Prostate gland (tissue), 2 donors: ENCODE results near the gene BRAT1. TPM values are rescaled to one million over a fixed set of nuclear protein-coding genes. Genes with fewer than 3 reads are reported as not detected.

Experiments used
- DNase-seq: peaks from one replicate; pipeline ENCODE4 v3.0.0-alpha.2; 2019; ENCODE audit warnings: low spot score
- H3K27ac ChIP-seq, 2 donors: fragments of 200-600 bp; sonication (generic); 2 replicates each; pipeline ENCODE4 v1.5.1; 2017 to 2019
- H3K27me3 ChIP-seq: fragments of 200-600 bp; sonication (generic); replicated peaks from 2 replicates; pipeline ENCODE4 v1.5.1; 2019; ENCODE audit not compliant: insufficient read depth
- H3K36me3 ChIP-seq, 2 donors: fragments of 200-600 bp; sonication (generic); 1 replicate in 1 of 2; 2 replicates in 1 of 2; pipeline versions ENCODE4 v1.5.1 to v1.8.1; 2017 to 2019
- H3K4me1 ChIP-seq: fragments of 200-600 bp; sonication (generic); replicated peaks from 2 replicates; pipeline ENCODE4 v1.5.1; 2019
- H3K4me3 ChIP-seq, 2 donors: fragments of 200-600 bp; sonication (generic); 2 replicates each; pipeline ENCODE4 v1.5.1; 2017 to 2019
- H3K9me3 ChIP-seq: fragments of 200-600 bp; sonication (generic); 2 replicates; pipeline ENCODE4 v1.5.1; 2017
- POLR2A ChIP-seq: fragments of 450-650 bp; IDR thresholded peaks from one replicate; pipeline ENCODE4 v1.6.1; 2016; ENCODE audit warnings: antibody characterized with exemption, mild to moderate bottlenecking
- POLR2AphosphoS5 ChIP-seq: sonication (generic); formaldehyde crosslinking; IDR thresholded peaks from one replicate; pipeline ENCODE4 v1.6.1; 2017; ENCODE audit warnings: antibody characterized with exemption
- WGBS: methylation state at CpG from one replicate; pipeline ENCODE4 v1.1.5; 2018; 5-methylcytosine and 5-hydroxymethylcytosine counted together
- intact Hi-C: fragments of 100-400 bp; cut with DNase I; formaldehyde crosslinking; loops from one replicate; pipeline ENCODE4 v1.14.2; 2022
- total RNA-seq, 2 donors: library from RNA; depleted of rRNA; stranded (reverse); fragments of >200 nt; gene quantifications; one replicate each; pipeline ENCODE4 v1.1.0, GENCODE V29; 2016
- TF ChIP-seq, protein P1 (sequence below), 4 experiments: fragments of 200-600 bp in 2 of 4; fragments of 450-650 bp in 2 of 4; sonication (generic) in 2 of 4; IDR thresholded peaks; 1 replicate in 3 of 4; 2 replicates in 1 of 4; pipeline ENCODE4 v1.5.1; 2016 to 2019; ENCODE audit warnings: antibody characterized with exemption in 4 of 4, mild to moderate bottlenecking in 2 of 4, moderate library complexity in 2 of 4

Gene BRAT1
- total RNA-seq, 2 donors from 2014 or later: 83.9 to 113 TPM

DNA sequence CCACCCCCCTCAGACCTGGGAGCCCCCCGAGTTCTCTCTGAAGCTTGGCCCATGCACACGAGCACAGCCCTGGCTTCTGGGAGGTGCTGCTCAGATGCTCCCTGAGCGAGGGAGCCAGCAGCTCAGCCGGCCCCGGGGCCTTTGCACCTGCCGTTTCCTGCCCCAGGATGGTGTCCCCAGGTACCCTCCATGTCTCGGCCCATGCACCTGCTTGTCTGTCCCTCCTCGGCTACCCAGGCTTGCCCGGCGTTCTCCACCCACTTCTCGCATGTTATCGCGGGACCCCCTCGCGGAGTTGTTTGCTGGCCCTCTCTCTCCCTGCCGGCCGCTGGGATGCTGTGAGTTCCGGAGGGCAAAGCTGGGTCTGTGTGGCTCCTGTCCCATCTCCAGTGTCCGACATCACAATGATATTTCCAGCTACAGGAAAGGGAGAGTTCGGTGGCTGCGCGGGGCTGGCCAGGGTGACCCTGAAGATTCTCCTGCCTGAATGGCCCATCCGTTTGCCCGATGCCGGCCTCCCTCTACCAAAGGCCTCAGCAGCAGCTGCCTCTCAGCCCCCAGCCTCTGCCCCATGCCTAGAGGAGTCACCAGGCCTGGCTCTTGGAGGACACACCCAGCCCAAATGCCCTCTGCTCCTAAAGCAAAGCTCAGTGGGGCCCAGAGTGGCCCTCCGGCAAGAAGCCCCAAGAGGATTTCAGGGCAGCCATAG is 48.0 kb downstream of the BRAT1 start:
- no peak for DNase-seq
- H3K27ac ChIP-seq: peak overlapping the region; percentile 37 to 85
- TF ChIP-seq POLR2AphosphoS5: no peak
- TF ChIP-seq, protein P1, sequence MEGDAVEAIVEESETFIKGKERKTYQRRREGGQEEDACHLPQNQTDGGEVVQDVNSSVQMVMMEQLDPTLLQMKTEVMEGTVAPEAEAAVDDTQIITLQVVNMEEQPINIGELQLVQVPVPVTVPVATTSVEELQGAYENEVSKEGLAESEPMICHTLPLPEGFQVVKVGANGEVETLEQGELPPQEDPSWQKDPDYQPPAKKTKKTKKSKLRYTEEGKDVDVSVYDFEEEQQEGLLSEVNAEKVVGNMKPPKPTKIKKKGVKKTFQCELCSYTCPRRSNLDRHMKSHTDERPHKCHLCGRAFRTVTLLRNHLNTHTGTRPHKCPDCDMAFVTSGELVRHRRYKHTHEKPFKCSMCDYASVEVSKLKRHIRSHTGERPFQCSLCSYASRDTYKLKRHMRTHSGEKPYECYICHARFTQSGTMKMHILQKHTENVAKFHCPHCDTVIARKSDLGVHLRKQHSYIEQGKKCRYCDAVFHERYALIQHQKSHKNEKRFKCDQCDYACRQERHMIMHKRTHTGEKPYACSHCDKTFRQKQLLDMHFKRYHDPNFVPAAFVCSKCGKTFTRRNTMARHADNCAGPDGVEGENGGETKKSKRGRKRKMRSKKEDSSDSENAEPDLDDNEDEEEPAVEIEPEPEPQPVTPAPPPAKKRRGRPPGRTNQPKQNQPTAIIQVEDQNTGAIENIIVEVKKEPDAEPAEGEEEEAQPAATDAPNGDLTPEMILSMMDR (IDR thresholded peaks at IDR 0.05): no peak
- no peak for TF ChIP-seq POLR2A
- intact Hi-C loops: no loop called here
- H3K9me3 ChIP-seq: no peaks in the 10 kb centered on the region
- 91% methylated on average over 26 of the region's 26 CpGs for WGBS
- no peak overlapping the region for H3K4me3 ChIP-seq
- H3K4me1 ChIP-seq: peaks cover 36% of the 10 kb centered on the region
- no peaks in the 10 kb centered on the region for H3K36me3 ChIP-seq
- no peaks in the 10 kb centered on the region for H3K27me3 ChIP-seq

DNA sequence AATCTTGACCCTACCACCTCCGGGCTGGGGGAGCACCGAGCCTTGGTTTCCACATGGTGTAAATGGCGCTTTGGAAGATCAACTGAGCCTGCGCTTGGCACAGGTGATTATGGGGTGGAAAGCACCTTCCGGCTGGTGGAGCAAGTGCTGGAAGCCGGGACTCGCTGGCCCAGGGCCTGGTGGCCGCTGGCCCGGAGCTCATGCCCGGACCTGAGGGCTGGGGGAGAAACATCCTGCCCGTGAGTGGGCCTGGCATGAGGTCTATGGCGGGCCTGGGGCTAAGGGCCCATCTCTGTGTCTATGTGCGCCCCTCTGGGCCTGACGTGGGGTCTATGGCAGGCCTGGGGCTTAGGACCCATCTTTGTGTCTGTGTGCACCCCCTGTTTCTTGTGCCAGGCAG is 49.9 kb downstream of the BRAT1 start:
- no peak overlapping the region for H3K4me3 ChIP-seq
- H3K27ac ChIP-seq: peak overlapping the region; percentile 17 to 30
- no peaks in the 10 kb centered on the region for H3K27me3 ChIP-seq
- peaks cover 18% of the 10 kb centered on the region for H3K4me1 ChIP-seq
- 65% methylated on average over 14 of the region's 14 CpGs for WGBS
- intact Hi-C loops: no loop called here
- no peaks in the 10 kb centered on the region for H3K36me3 ChIP-seq
- H3K9me3 ChIP-seq: no peaks in the 10 kb centered on the region
- TF ChIP-seq, protein P1 (IDR thresholded peaks at IDR 0.05): peak in 1 of 4 experiments; percentile 10
- TF ChIP-seq POLR2AphosphoS5 (peak; percentile 77), POLR2A (no peak)
- DNase-seq: peak; percentile 73

DNA sequence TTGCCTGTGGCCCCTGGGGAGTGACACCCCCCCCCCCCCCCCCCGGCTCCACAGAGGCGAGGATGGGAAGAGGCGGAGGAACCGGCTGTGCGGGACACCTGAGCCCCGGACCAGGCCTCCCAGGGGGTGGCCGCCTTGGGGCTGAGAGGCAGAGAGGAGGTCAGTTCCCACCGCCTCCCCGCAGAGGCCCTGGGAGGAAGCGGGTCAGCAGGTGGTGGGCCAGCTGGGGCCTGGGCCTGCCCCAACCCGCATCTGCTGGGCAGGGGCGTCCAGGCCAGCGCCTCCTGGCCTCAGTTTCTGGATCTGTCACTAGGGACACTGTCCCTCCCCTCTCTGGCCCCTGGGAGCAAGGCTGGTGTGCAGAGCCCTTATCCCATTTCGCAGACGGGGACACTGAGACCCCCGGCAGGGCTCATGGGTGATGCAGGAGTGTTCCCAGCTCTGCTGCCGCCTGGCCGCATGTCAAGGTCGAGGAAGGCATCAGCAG is 50.4 kb downstream of the BRAT1 start:
- WGBS: 71% methylated on average over 19 of the region's 19 CpGs

DNA sequence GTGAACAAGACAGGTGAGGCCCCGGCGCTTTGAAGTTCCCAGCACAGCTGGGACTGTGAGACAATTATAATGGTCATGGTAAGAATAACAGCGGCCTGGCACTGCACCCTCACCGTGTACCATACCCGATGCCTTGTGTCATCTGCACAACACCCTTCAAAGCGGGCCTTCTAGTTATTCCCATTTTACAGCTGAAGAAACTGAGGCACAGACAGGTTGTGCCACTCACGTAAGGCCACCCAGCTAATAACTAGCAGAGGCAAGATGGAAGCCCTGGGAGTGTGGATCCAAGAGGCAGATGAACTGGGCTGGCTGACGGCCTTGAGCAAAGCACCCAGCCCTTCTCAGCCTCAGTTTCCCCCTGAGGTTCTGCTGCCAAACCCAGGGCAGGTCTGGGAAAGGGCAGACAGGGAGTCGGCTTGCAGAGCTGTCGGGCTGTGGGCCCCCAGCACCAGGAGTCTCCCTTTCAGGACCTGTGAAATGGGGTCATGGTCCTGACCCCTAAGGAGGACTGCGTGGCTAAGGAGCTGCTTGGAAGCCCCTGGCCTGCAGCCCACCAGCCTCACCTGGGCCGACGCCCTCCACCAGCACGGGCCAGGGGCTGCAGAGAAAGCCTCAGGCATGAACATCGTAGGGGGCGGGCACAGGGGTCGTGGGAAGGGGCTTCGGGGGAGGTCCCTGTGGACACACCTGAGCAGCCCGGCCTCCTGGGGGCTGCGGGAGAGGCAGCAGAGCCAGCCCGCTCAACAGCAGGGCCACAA is 51.0 kb downstream of the BRAT1 start:
- Histone ChIP-seq H3K4me3 (no peak overlapping the region), H3K4me1 (peaks cover 7% of the 10 kb centered on the region), H3K27ac (no peak overlapping the region), H3K27me3 (no peaks in the 10 kb centered on the region), H3K9me3 (no peaks in the 10 kb centered on the region), H3K36me3 (no peaks in the 10 kb centered on the region)
- TF ChIP-seq, protein P1 (IDR thresholded peaks at IDR 0.05): no peak
- TF ChIP-seq POLR2AphosphoS5 (no peak), POLR2A (no peak)
- intact Hi-C loops: no loop called here
- DNase-seq: no peak
- WGBS: 71% methylated on average over 19 of the region's 21 CpGs

More for the DNA sequence above, 50.4 kb downstream of the BRAT1 start:
- Histone ChIP-seq H3K4me3 (no peak overlapping the region), H3K9me3 (no peaks in the 10 kb centered on the region), H3K27ac (peak overlapping the region in 1 of 2 donors; percentile 30), H3K4me1 (peaks cover 13% of the 10 kb centered on the region), H3K27me3 (no peaks in the 10 kb centered on the region), H3K36me3 (no peaks in the 10 kb centered on the region)
- no peak for DNase-seq
- intact Hi-C loops: no loop called here
- TF ChIP-seq POLR2AphosphoS5 (no peak), POLR2A (no peak)
- TF ChIP-seq, protein P1 (IDR thresholded peaks at IDR 0.05): no peak
